HG03432 (cell line): Measurements from ENCODE around the gene SLC25A33.
"Not testable (repeated sequence)": the region's sequence is repeated elsewhere in the genome, so short reads cannot be mapped to it uniquely, and the experiment has no call there.

Experiments
- ATAC-seq: cut with Tn5 transposase; IDR thresholded peaks from one replicate; pipeline ENCODE4 v1.9.1; 2021; ENCODE audit warnings: mild to moderate bottlenecking, moderate library complexity; ENCODE audit not compliant: unreplicated experiment

Gene SLC25A33

GRCh38 chr1:9618909-9619679 is 79.8 kb downstream of the SLC25A33 start:
- no peak for ATAC-seq

- ATAC-seq = no peak
These were observed 81.8 kb downstream of the SLC25A33 start for GRCh38 chr1:9621032-9621431.

GRCh38 chr1:9624081-9624480 is 84.8 kb downstream of the SLC25A33 start:
- no peak for ATAC-seq

GRCh38 chr1:9625030-9625429 is 85.8 kb downstream of the SLC25A33 start:
- ATAC-seq = not testable (repeated sequence)

- ATAC-seq = peak; percentile 45
These were observed 86.9 kb downstream of the SLC25A33 start for GRCh38 chr1:9626201-9626608.

GRCh38 chr1:9628541-9629444 is 89.5 kb downstream of the SLC25A33 start:
- no peak for ATAC-seq

- ATAC-seq = peak; percentile 25
These were observed 90.4 kb downstream of the SLC25A33 start for GRCh38 chr1:9629445-9630201.

- ATAC-seq = no peak
These were observed 91.3 kb downstream of the SLC25A33 start for GRCh38 chr1:9630331-9631111.

- no peak for ATAC-seq
These were observed 92.3 kb downstream of the SLC25A33 start for GRCh38 chr1:9631613-9632012.

- ATAC-seq = no peak
These were observed 94.2 kb downstream of the SLC25A33 start for GRCh38 chr1:9633493-9633892.

GRCh38 chr1:9634582-9634981 is 95.3 kb downstream of the SLC25A33 start:
- no peak for ATAC-seq
